ENCODE results near the gene ACKR2.

- TF ChIP-seq, protein P1, sequence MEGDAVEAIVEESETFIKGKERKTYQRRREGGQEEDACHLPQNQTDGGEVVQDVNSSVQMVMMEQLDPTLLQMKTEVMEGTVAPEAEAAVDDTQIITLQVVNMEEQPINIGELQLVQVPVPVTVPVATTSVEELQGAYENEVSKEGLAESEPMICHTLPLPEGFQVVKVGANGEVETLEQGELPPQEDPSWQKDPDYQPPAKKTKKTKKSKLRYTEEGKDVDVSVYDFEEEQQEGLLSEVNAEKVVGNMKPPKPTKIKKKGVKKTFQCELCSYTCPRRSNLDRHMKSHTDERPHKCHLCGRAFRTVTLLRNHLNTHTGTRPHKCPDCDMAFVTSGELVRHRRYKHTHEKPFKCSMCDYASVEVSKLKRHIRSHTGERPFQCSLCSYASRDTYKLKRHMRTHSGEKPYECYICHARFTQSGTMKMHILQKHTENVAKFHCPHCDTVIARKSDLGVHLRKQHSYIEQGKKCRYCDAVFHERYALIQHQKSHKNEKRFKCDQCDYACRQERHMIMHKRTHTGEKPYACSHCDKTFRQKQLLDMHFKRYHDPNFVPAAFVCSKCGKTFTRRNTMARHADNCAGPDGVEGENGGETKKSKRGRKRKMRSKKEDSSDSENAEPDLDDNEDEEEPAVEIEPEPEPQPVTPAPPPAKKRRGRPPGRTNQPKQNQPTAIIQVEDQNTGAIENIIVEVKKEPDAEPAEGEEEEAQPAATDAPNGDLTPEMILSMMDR (IDR thresholded peaks at IDR 0.05; ENCODE audit: borderline replicate concordance, extremely low read depth, low read length, poor library complexity, severe bottlenecking), result no peak
- TF ChIP-seq EZH2 (IDR thresholded peaks at IDR 0.05; ENCODE audit: borderline replicate concordance, low read depth, low read length, severe bottlenecking), result no peak
Observed at GRCh38 chr3:42874749-42875148, 65.5 kb downstream of the ACKR2 start.

Data from DND-41 (cell line).